OCI-LY3 (cell line): ENCODE measurements around the gene KRTAP5-4.

Experiments used
- EZH2phosphoT487 ChIP-seq: fragments of 200-600 bp; shearing (Covaris generic); IDR thresholded peaks from 2 replicates; pipeline ENCODE4 v1.6.1; 2018; ENCODE audit warnings: antibody characterized with exemption, mixed run types, low read depth
- TF ChIP-seq, protein P1 (sequence below): fragments of 200-600, 300-600 bp; sonication (generic); IDR thresholded peaks from 2 replicates; pipeline ENCODE4 v1.5.1; 2014; ENCODE audit warnings: antibody characterized with exemption, low read length, low read depth

DNA sequence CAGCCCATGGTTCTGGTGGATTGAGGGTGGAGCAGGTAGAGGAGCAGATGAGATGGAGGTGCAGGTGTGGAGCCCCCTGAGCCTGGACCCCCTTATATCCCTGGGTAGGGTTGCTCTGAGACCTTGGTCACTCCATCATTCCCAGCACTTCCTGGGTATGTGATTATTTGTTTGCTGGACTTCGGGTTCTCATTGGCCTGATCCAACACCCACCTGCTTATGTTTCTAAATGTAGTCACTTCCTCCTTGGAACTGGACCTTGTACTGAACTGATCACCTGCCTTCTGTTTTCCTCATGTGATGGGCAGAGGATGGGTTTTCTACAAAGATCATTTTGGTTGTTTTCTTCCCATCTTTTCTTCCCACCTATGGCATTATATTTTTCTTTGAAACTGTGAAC, at the start of gene KRTAP5-4:
- TF ChIP-seq, protein P1, sequence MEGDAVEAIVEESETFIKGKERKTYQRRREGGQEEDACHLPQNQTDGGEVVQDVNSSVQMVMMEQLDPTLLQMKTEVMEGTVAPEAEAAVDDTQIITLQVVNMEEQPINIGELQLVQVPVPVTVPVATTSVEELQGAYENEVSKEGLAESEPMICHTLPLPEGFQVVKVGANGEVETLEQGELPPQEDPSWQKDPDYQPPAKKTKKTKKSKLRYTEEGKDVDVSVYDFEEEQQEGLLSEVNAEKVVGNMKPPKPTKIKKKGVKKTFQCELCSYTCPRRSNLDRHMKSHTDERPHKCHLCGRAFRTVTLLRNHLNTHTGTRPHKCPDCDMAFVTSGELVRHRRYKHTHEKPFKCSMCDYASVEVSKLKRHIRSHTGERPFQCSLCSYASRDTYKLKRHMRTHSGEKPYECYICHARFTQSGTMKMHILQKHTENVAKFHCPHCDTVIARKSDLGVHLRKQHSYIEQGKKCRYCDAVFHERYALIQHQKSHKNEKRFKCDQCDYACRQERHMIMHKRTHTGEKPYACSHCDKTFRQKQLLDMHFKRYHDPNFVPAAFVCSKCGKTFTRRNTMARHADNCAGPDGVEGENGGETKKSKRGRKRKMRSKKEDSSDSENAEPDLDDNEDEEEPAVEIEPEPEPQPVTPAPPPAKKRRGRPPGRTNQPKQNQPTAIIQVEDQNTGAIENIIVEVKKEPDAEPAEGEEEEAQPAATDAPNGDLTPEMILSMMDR, result no peak
- TF ChIP-seq EZH2phosphoT487, result no peak
